Measurements from ENCODE around the gene CCDC6. TPM values are rescaled to one million over a fixed set of nuclear protein-coding genes. Genes with fewer than 3 reads are reported as not detected.
"Not testable (repeated sequence)": the region's sequence is repeated elsewhere in the genome, so short reads cannot be mapped to it uniquely, and the experiment has no call there.

CCDC6 gene
- total RNA-seq, 2 experiments from 2014 or later = 45.5 to 47.5 TPM

GRCh38 chr10:59880019-59880717, 26.2 kb downstream of the CCDC6 start:
- H3K36me3 Mint-ChIP-seq = peaks cover 44% of the 10 kb centered on the region
- DNase-seq = peak; percentile 37
- H3K4me3 Mint-ChIP-seq = peak overlapping the region; percentile 38
- no peaks in the 10 kb centered on the region for H3K27me3 Mint-ChIP-seq
- peaks cover 2% of the 10 kb centered on the region for H3K9me3 Mint-ChIP-seq
- H3K4me1 Mint-ChIP-seq = peaks cover 76% of the 10 kb centered on the region
- H3K27ac Mint-ChIP-seq = peak overlapping the region; percentile 87

GRCh38 chr10:59879363-59879913, 26.9 kb downstream of the CCDC6 start:
- Mint-ChIP-seq H3K9me3 (peaks cover 2% of the 10 kb centered on the region), H3K4me3 (peak overlapping the region; percentile 38), H3K4me1 (peaks cover 73% of the 10 kb centered on the region), H3K27me3 (no peaks in the 10 kb centered on the region), H3K36me3 (peaks cover 38% of the 10 kb centered on the region), H3K27ac (peak overlapping the region; percentile 87)
- DNase-seq = no peak

- H3K4me1 Mint-ChIP-seq = peaks cover 73% of the 10 kb centered on the region
- H3K27ac Mint-ChIP-seq = peak overlapping the region; percentile 87
- H3K36me3 Mint-ChIP-seq = peaks cover 36% of the 10 kb centered on the region
- no peak for DNase-seq
- peak overlapping the region; percentile 18 for H3K4me3 Mint-ChIP-seq
- H3K27me3 Mint-ChIP-seq = no peaks in the 10 kb centered on the region
- peaks cover 2% of the 10 kb centered on the region for H3K9me3 Mint-ChIP-seq
Measured at GRCh38 chr10:59878915-59879314, 27.4 kb downstream of the CCDC6 start.

GRCh38 chr10:59878289-59878688, 28.1 kb downstream of the CCDC6 start:
- H3K9me3 Mint-ChIP-seq = peaks cover 2% of the 10 kb centered on the region
- peaks cover 75% of the 10 kb centered on the region for H3K4me1 Mint-ChIP-seq
- peak overlapping the region; percentile 87 for H3K27ac Mint-ChIP-seq
- no peaks in the 10 kb centered on the region for H3K27me3 Mint-ChIP-seq
- H3K36me3 Mint-ChIP-seq = peaks cover 36% of the 10 kb centered on the region
- H3K4me3 Mint-ChIP-seq = no peak overlapping the region
- DNase-seq = no peak

GRCh38 chr10:59877191-59877671, 29.1 kb downstream of the CCDC6 start:
- Mint-ChIP-seq H3K27ac (peak overlapping the region; percentile 86), H3K9me3 (peaks cover 2% of the 10 kb centered on the region), H3K4me1 (peaks cover 82% of the 10 kb centered on the region), H3K4me3 (peak overlapping the region; percentile 35), H3K27me3 (no peaks in the 10 kb centered on the region), H3K36me3 (peaks cover 45% of the 10 kb centered on the region)
- no peak for DNase-seq

GRCh38 chr10:59876695-59877094, 29.7 kb downstream of the CCDC6 start:
- H3K27ac Mint-ChIP-seq = no peak overlapping the region
- H3K27me3 Mint-ChIP-seq = no peaks in the 10 kb centered on the region
- H3K4me3 Mint-ChIP-seq = no peak overlapping the region

GRCh38 chr10:59876208-59876607, 30.1 kb downstream of the CCDC6 start:
- not testable (repeated sequence) for H3K4me3 Mint-ChIP-seq, DNase-seq, H3K9me3 Mint-ChIP-seq, H3K27me3 Mint-ChIP-seq
- Mint-ChIP-seq H3K27ac (peak overlapping the region; percentile 25), H3K4me1 (peaks cover 82% of the 10 kb centered on the region), H3K36me3 (peaks cover 46% of the 10 kb centered on the region)

More at GRCh38 chr10:59876695-59877094, 29.7 kb downstream of the CCDC6 start:
- DNase-seq = no peak
- Mint-ChIP-seq H3K9me3 (peaks cover 2% of the 10 kb centered on the region), H3K36me3 (peaks cover 48% of the 10 kb centered on the region), H3K4me1 (peaks cover 85% of the 10 kb centered on the region)

GRCh38 chr10:59873896-59874295, 32.5 kb downstream of the CCDC6 start:
- Mint-ChIP-seq H3K27me3 (no peaks in the 10 kb centered on the region), H3K9me3 (peaks cover 2% of the 10 kb centered on the region), H3K36me3 (peaks cover 33% of the 10 kb centered on the region), H3K4me1 (peaks cover 76% of the 10 kb centered on the region), H3K4me3 (no peak overlapping the region), H3K27ac (no peak overlapping the region)
- no peak for DNase-seq

GRCh38 chr10:59872892-59873463, 33.4 kb downstream of the CCDC6 start:
- Mint-ChIP-seq H3K9me3 (peaks cover 2% of the 10 kb centered on the region), H3K36me3 (peaks cover 26% of the 10 kb centered on the region), H3K27ac (peak overlapping the region; percentile 48), H3K4me1 (peaks cover 75% of the 10 kb centered on the region), H3K27me3 (no peaks in the 10 kb centered on the region), H3K4me3 (peak overlapping the region; percentile 13)
- no peak for DNase-seq

GRCh38 chr10:59870152-59870551, 36.2 kb downstream of the CCDC6 start:
- no peak overlapping the region for H3K27ac Mint-ChIP-seq
- H3K27me3 Mint-ChIP-seq = no peaks in the 10 kb centered on the region
- DNase-seq = no peak
- H3K36me3 Mint-ChIP-seq = peaks cover 15% of the 10 kb centered on the region
- H3K4me1 Mint-ChIP-seq = peaks cover 77% of the 10 kb centered on the region
- H3K4me3 Mint-ChIP-seq = no peak overlapping the region
- H3K9me3 Mint-ChIP-seq = no peaks in the 10 kb centered on the region

- Mint-ChIP-seq H3K9me3 (no peaks in the 10 kb centered on the region), H3K27me3 (no peaks in the 10 kb centered on the region), H3K27ac (no peak overlapping the region), H3K4me1 (peaks cover 80% of the 10 kb centered on the region), H3K36me3 (peaks cover 14% of the 10 kb centered on the region), H3K4me3 (no peak overlapping the region)
- DNase-seq = no peak
Measured at GRCh38 chr10:59869594-59869940, 36.8 kb downstream of the CCDC6 start.

GRCh38 chr10:59868696-59869593, 37.4 kb downstream of the CCDC6 start:
- H3K27ac Mint-ChIP-seq = no peak overlapping the region
- H3K36me3 Mint-ChIP-seq = peaks cover 14% of the 10 kb centered on the region
- H3K4me1 Mint-ChIP-seq = peaks cover 80% of the 10 kb centered on the region

GRCh38 chr10:59867590-59867989, 38.8 kb downstream of the CCDC6 start:
- no peak for DNase-seq
- no peak overlapping the region for H3K4me3 Mint-ChIP-seq
- H3K36me3 Mint-ChIP-seq = peaks cover 8% of the 10 kb centered on the region
- peaks cover 69% of the 10 kb centered on the region for H3K4me1 Mint-ChIP-seq
- H3K27ac Mint-ChIP-seq = no peak overlapping the region
- no peaks in the 10 kb centered on the region for H3K27me3 Mint-ChIP-seq
- no peaks in the 10 kb centered on the region for H3K9me3 Mint-ChIP-seq

More at GRCh38 chr10:59868696-59869593, 37.4 kb downstream of the CCDC6 start:
- H3K27me3 Mint-ChIP-seq = no peaks in the 10 kb centered on the region
- no peak for DNase-seq
- H3K4me3 Mint-ChIP-seq = no peak overlapping the region
- H3K9me3 Mint-ChIP-seq = no peaks in the 10 kb centered on the region

- Mint-ChIP-seq H3K36me3 (peaks cover 18% of the 10 kb centered on the region), H3K27me3 (no peaks in the 10 kb centered on the region), H3K27ac (peak overlapping the region; percentile 40), H3K9me3 (peaks cover 7% of the 10 kb centered on the region), H3K4me1 (peaks cover 65% of the 10 kb centered on the region), H3K4me3 (peak overlapping the region; percentile 43)
- DNase-seq = no peak
Measured at GRCh38 chr10:59865101-59865500, 41.3 kb downstream of the CCDC6 start.
